HFF-Myc (cell line): ENCODE results near the gene DNAH7.

Experiments used
- DNase-seq: peaks from one replicate; pipeline ENCODE4 v3.0.0-alpha.2; 2011; ENCODE audit warnings: low read depth; ENCODE audit errors: extremely low read depth
- H3K4me3 ChIP-seq: replicated peaks from 2 replicates; pipeline ENCODE4 v1.5.1; 2011; ENCODE audit warnings: low read depth, mild to moderate bottlenecking, control low read depth, low read length
- CTCF ChIP-seq: IDR thresholded peaks from 2 replicates; pipeline ENCODE4 v1.5.1; 2012; ENCODE audit warnings: mild to moderate bottlenecking, low read depth, low read length, control low read depth; ENCODE audit errors: missing control alignments

DNAH7 gene

GRCh38 chr2:195711478-195711877 is 357.2 kb downstream of the DNAH7 start:
- no peak for TF ChIP-seq CTCF
- DNase-seq, result no peak
- no peak overlapping the region for H3K4me3 ChIP-seq

- TF ChIP-seq CTCF, result no peak
Observed at GRCh38 chr2:195709901-195710806, 358.5 kb downstream of the DNAH7 start.

GRCh38 chr2:195706161-195706900 is 362.3 kb downstream of the DNAH7 start:
- TF ChIP-seq CTCF, result no peak
- no peak overlapping the region for H3K4me3 ChIP-seq
- no peak for DNase-seq

More at GRCh38 chr2:195709901-195710806, 358.5 kb downstream of the DNAH7 start:
- peak; percentile 26 for DNase-seq
- no peak overlapping the region for H3K4me3 ChIP-seq

DNA sequence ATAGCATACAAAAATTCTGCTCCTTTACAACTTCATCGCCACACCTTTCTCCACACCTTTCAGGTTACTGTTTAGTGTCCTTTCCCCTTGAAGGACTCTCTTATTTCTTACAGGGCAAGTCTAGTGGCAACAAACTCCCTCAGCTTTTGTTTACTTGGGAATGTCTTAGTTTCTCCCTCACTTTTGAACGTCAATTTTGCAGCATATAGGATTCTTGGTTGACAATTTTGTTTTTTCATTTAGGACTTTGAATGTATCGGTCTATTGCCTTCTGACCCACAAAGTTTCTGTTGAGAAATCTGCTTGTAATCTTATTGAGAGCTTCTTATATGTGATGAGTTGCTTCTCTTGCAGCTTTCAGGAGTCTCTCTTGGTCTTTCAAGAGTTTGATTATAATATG is 368.2 kb downstream of the DNAH7 start:
- no peak overlapping the region for H3K4me3 ChIP-seq
- TF ChIP-seq CTCF, result no peak
- DNase-seq, result no peak

- H3K4me3 ChIP-seq, result no peak overlapping the region
- no peak for DNase-seq
- no peak for TF ChIP-seq CTCF
Observed at GRCh38 chr2:195697681-195698220, 370.9 kb downstream of the DNAH7 start.

- H3K4me3 ChIP-seq, result no peak overlapping the region
- no peak for DNase-seq
- TF ChIP-seq CTCF, result no peak
Observed at GRCh38 chr2:195696012-195696411, 372.6 kb downstream of the DNAH7 start.
